Measurements from ENCODE around the gene UGT2B28. TPM values are rescaled to one million over a fixed set of nuclear protein-coding genes. Genes with fewer than 3 reads are reported as not detected.

The UGT2B28 gene
- not detected for total RNA-seq

DNA sequence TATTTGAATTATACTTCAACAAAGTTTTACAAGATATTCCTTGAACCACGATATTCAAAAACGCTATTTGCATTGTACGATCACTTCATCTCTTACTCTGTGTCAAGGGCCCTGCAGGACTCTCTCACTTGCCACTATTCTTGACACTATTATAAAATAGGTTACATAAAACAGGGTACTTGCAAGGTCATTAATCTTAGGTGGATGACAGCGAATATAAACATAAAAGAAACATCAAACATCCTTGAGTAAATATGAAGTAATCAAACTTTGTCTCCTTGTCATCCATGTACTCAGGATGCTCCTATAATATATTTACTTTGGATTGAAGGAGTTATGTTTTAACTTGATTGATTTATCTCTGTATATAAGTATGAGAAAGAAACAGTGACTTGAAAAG is at the start of gene UGT2B28:
Gene UGT2B28, plus strand, starts transcription at position 395 of the 400 bp plus-strand sequence. CDS start 26 bp downstream, outside the sequence.

Other genes with a start within 250 kb of the UGT2B28 start
- gene UGT2B7, start 184.0 kb upstream of the UGT2B28 start, total RNA-seq: not detected
- not detected for gene UGT2B11, start 65.7 kb upstream of the UGT2B28 start, total RNA-seq
- gene UGT2B4, start 215.4 kb downstream of the UGT2B28 start, total RNA-seq: not detected